Measurements from ENCODE around the gene TGM2.

TGM2 gene

GRCh38 chr20:38210741-38211140 is 45.7 kb upstream of the TGM2 start:
- DNase-seq (ENCODE audit: low read depth, low spot score) = no peak
- no peak overlapping the region for H3K4me3 ChIP-seq (ENCODE audit: low read depth, low read length)
- POLR2A ChIA-PET = no interaction called here
- CTCF ChIA-PET = interaction anchor here (1.8 to 28.8 kb wide), 5 partner anchors 9 to 153 kb away, joined by 4 to 356 read pairs (median 15); no protein-coding TSS in a partner anchor
- TF ChIP-seq, protein P1, sequence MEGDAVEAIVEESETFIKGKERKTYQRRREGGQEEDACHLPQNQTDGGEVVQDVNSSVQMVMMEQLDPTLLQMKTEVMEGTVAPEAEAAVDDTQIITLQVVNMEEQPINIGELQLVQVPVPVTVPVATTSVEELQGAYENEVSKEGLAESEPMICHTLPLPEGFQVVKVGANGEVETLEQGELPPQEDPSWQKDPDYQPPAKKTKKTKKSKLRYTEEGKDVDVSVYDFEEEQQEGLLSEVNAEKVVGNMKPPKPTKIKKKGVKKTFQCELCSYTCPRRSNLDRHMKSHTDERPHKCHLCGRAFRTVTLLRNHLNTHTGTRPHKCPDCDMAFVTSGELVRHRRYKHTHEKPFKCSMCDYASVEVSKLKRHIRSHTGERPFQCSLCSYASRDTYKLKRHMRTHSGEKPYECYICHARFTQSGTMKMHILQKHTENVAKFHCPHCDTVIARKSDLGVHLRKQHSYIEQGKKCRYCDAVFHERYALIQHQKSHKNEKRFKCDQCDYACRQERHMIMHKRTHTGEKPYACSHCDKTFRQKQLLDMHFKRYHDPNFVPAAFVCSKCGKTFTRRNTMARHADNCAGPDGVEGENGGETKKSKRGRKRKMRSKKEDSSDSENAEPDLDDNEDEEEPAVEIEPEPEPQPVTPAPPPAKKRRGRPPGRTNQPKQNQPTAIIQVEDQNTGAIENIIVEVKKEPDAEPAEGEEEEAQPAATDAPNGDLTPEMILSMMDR (IDR thresholded peaks at IDR 0.05; ENCODE audit: insufficient read depth, low read length, missing control alignments) = no peak

- H3K4me3 ChIP-seq (ENCODE audit: low read depth, low read length) = no peak overlapping the region
- no peak for DNase-seq (ENCODE audit: low read depth, low spot score)
- ChIA-PET POLR2A (no interaction called here), CTCF (interaction anchor here (1.1 to 28.8 kb wide), 6 partner anchors 9 to 154 kb away, joined by 3 to 356 read pairs (median 6); no protein-coding TSS in a partner anchor)
- TF ChIP-seq, protein P1 (IDR thresholded peaks at IDR 0.05; ENCODE audit: insufficient read depth, low read length, missing control alignments) = no peak
Observed at GRCh38 chr20:38209736-38210405, 44.8 kb upstream of the TGM2 start.

GRCh38 chr20:38209054-38209675 is 44.1 kb upstream of the TGM2 start:
- DNase-seq (ENCODE audit: low read depth, low spot score) = no peak
- TF ChIP-seq, protein P1 (IDR thresholded peaks at IDR 0.05; ENCODE audit: insufficient read depth, low read length, missing control alignments) = no peak
- ChIA-PET CTCF (interaction anchor here (1.1 to 28.8 kb wide), 6 partner anchors 8 to 154 kb away, joined by 3 to 356 read pairs (median 5); no protein-coding TSS in a partner anchor), POLR2A (no interaction called here)
- no peak overlapping the region for H3K4me3 ChIP-seq (ENCODE audit: low read depth, low read length)

- no peak for DNase-seq (ENCODE audit: low read depth, low spot score)
- CTCF ChIA-PET = interaction anchor here (1.2 to 28.8 kb wide), 4 partner anchors 13 to 155 kb away, joined by 3 to 356 read pairs (median 5); no protein-coding TSS in a partner anchor
- TF ChIP-seq, protein P1 (IDR thresholded peaks at IDR 0.05; ENCODE audit: insufficient read depth, low read length, missing control alignments) = no peak
- H3K4me3 ChIP-seq (ENCODE audit: low read depth, low read length) = no peak overlapping the region
- POLR2A ChIA-PET = no interaction called here
Observed at GRCh38 chr20:38208523-38208922, 43.5 kb upstream of the TGM2 start.

GRCh38 chr20:38208088-38208487 is 43.0 kb upstream of the TGM2 start:
- H3K4me3 ChIP-seq (ENCODE audit: low read depth, low read length) = no peak overlapping the region
- ChIA-PET CTCF (interaction anchor here (1.2 to 28.8 kb wide), 3 partner anchors 13 to 154 kb away, joined by 3 to 356 read pairs (median 6); no protein-coding TSS in a partner anchor), POLR2A (no interaction called here)
- TF ChIP-seq, protein P1 (IDR thresholded peaks at IDR 0.05; ENCODE audit: insufficient read depth, low read length, missing control alignments) = no peak
- DNase-seq (ENCODE audit: low read depth, low spot score) = no peak

DNA sequence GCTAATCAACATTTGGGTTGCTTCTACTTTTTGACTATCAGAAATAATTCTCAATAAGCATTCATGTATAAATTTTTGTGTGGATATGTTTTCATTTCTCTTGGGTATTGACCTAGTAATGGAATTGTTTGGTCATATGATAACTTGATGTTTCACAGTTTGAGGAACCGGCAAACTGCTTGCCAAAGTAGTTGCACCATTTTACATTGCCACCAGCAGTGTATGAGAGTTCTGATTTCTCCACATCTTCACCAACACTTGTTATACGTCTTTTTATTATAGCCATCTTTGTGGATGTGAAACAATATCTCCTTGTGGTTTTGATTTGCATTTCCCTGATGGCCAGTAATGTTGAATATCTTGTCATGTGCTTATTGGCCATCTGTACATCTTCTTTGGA is 42.6 kb upstream of the TGM2 start:
- no peak for DNase-seq (ENCODE audit: low read depth, low spot score)
- POLR2A ChIA-PET = no interaction called here
- CTCF ChIA-PET = interaction anchor here (0.9 to 28.8 kb wide), 4 partner anchors 14 to 156 kb away, joined by 3 to 356 read pairs (median 4); no protein-coding TSS in a partner anchor
- no peak overlapping the region for H3K4me3 ChIP-seq (ENCODE audit: low read depth, low read length)
- TF ChIP-seq, protein P1 (IDR thresholded peaks at IDR 0.05; ENCODE audit: insufficient read depth, low read length, missing control alignments) = no peak
